ENCODE data around the gene CCDC12. TPM values are rescaled to one million over a fixed set of nuclear protein-coding genes. Genes with fewer than 3 reads are reported as not detected.

The CCDC12 gene
- total RNA-seq, 1 donor from 2014 or later, result 39.6 TPM

DNA sequence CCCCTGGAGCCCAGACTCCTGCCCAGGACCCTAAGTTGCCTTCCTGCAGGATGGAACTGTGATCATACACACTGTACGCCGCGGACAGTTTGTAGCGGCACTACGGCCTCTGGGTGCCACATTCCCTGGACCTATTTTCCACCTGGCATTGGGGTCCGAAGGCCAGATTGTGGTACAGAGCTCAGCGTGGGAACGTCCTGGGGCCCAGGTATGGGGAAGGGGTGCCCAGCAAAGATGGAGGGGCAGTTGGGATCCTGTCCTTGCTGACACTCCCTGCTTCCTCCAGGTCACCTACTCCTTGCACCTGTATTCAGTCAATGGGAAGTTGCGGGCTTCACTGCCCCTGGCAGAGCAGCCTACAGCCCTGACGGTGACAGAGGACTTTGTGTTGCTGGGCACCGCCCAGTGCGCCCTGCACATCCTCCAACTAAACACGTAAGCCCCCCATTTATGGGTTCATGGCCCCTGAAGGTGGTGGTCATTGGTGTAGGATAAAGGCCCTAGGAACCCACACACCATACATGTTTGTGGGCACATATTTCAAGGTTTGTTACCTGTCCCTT is 31.8 kb upstream of the CCDC12 start:
- DNase-seq (ENCODE audit: extremely low read depth, low read depth, low spot score), result no peak

DNA sequence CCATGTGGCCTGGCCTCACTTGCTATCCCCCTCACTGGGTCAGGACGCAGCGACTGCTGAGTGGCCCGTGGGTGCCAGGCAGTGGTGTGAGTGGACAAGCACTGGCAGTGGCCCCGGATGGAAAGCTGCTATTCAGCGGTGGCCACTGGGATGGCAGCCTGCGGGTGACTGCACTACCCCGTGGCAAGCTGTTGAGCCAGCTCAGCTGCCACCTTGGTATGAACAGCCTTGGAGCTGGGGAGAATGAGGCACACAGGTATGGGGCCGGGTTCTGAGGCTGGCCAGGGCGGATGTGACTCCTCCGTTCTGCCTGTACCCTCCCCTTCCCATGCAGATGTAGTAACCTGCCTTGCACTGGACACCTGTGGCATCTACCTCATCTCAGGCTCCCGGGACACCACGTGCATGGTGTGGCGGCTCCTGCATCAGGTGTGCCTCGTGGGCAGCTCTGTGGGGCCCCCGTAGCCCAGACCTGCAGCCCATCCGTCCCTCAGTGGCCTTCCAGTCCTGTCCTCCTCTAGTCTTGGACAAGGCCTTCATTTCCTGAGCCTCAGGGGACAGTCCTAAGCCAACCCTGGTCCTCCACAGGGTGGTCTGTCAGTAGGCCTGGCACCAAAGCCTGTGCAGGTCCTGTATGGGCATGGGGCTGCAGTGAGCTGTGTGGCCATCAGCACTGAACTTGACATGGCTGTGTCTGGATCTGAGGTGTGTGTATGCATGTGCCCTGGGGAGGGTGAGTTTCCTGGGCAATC is 31.1 kb upstream of the CCDC12 start:
- no peak for DNase-seq (ENCODE audit: extremely low read depth, low read depth, low spot score)

DNA sequence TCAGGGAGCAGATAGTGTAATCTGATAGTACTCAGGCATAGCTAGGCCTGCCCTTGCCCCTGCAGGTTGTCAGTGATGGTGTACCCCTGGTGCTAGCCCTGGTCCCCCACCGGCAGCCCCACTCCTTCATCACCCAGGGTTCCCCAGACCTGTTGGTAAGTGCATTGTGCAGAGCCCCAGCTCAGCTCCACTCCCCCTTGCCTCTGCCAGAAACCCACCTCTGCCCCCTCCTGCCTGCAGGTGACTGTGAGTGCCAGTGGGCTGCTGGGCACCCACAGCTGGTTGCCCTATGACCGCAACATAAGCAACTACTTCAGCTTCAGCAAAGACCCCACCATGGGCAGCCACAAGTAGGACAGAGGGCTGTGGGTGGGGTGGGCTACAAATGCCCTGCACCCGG is 30.5 kb upstream of the CCDC12 start:
- no peak for DNase-seq (ENCODE audit: extremely low read depth, low read depth, low spot score)

DNA sequence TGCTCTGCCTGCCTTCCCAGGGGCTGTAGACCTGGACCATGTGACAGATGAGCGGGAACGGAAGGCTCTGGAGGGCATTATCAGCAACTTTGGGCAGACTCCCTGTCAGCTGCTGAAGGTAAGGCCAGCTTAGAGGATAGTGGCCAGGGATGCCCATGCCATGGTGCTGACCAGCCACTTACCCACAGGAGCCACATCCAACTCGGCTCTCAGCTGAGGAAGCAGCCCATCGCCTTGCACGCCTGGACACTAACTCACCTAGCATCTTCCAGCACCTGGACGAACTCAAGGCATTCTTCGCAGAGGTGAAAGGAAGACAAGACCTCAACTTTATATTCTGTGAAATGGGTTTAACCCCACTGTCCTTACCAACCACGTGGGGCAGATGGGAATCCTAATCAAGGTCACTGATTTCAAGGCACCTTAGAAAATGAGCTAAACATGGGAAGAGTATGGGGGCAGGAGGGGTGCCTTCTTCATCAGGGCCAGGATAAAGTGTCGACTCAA is 29.7 kb upstream of the CCDC12 start:
- no peak for DNase-seq (ENCODE audit: extremely low read depth, low read depth, low spot score)

DNA sequence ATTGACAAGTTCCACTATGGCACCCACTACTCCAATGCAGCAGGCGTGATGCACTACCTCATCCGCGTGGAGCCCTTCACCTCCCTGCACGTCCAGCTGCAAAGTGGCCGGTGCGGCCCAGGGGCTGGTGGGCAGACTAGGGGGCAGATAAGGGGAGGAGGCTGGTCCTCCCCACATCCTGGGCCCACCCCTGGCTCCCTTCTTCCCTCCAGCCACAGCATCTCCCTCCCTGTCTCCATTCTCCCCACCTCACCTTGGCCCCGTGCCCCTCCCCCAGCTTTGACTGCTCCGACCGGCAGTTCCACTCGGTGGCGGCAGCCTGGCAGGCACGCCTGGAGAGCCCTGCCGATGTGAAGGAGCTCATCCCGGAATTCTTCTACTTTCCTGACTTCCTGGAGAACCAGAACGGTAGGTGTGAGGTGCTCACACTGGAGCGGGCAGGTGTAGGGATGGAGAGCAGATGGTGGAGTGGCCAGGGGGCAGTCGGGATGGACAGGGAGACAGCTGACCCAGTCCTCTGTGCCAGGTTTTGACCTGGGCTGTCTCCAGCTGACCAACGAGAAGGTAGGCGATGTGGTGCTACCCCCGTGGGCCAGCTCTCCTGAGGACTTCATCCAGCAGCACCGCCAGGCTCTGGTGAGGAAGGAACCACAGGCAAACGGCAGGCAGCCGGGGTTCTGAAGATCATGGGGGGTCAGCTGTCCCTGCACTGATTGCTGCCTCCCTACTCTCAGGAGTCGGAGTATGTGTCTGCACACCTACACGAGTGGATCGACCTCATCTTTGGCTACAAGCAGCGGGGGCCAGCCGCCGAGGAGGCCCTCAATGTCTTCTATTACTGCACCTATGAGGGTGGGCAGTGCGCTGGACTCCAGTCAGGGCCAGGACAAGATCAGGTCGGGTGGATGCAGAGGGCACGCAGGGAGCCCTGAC is 28.9 kb upstream of the CCDC12 start:
- DNase-seq (ENCODE audit: extremely low read depth, low read depth, low spot score), result no peak

DNA sequence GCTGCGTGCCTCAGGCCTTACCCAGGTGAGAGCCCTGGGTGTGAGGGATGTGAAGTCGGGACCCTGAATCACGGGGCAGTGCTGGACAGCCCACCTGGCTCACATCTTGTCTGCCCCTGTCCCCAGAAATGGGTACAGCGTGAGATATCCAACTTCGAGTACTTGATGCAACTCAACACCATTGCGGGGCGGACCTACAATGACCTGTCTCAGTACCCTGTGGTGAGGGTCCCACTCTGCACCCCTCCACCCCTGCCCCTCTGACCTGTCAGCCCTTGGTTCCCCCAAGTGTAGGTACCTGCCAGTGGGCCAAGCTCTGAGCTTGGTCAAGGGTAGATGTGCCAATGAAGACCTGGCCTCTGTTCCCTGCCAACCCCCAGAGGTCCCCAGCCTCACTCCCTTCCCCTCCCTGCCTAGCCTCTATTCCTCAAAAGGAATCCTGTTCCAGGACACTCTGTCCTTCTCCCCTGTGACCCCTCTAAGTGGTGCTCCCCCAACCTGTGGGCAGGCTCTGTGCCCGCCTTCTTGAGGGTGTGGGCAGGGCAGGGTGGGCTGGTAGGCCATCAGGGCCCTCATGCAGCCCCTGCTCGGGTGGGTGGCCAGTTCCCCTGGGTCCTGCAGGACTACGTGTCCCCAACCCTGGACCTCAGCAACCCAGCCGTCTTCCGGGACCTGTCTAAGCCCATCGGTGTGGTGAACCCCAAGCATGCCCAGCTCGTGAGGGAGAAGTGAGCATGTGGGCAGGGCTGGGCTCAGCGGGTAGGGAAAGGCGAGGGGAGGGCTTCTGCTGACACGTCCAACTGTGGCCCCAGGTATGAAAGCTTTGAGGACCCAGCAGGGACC is 28.0 kb upstream of the CCDC12 start:
- no peak for DNase-seq (ENCODE audit: extremely low read depth, low read depth, low spot score)

DNA sequence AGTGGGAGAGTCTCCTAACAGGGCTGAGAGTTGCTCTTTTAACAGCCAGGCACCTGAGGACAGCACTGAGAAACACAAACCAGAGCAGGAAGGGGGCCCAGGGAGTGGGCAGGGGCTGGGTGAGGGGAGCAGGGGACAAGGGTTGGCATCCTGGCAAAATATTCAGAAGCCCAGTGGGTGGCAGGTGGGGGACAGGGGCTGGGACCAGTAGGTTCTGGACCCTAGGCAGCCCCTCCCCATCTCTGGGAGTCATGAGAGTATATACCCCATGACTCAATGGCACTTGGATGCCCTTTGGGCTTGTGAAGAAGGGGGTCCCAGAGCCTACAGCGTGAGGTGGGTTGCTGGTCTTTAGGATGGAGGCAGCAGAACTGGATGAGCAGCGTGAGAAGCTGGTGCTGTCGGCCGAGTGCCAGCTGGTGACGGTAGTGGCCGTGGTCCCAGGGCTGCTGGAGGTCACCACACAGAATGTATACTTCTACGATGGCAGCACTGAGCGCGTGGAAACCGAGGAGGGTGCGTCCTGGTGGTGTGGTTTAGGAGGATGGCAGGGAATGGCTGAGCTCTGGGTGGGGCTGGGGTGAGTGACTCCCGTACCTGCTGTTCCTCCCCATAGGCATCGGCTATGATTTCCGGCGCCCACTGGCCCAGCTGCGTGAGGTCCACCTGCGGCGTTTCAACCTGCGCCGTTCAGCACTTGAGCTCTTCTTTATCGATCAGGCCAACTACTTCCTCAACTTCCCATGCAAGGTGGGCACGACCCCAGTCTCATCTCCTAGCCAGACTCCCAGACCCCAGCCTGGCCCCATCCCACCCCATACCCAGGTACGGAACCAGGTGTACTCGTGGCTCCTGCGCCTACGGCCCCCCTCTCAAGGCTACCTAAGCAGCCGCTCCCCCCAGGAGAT is 27.2 kb upstream of the CCDC12 start:
- no peak for DNase-seq (ENCODE audit: extremely low read depth, low read depth, low spot score)

DNA sequence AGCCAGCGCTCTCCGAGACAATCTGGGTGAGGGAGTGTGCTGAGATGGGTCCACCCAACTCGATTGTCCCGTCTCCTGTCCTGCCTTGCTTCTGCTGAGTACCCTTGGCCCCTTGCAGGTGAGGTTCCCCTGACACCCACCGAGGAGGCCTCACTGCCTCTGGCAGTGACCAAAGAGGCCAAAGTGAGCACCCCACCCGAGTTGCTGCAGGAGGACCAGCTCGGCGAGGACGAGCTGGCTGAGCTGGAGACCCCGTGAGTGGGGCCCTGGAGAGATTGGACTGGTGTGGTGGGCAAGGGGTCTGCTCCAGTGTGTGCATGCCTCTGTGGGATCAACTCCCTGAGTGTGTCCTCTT is 26.5 kb upstream of the CCDC12 start:
- no peak for DNase-seq (ENCODE audit: extremely low read depth, low read depth, low spot score)

DNA sequence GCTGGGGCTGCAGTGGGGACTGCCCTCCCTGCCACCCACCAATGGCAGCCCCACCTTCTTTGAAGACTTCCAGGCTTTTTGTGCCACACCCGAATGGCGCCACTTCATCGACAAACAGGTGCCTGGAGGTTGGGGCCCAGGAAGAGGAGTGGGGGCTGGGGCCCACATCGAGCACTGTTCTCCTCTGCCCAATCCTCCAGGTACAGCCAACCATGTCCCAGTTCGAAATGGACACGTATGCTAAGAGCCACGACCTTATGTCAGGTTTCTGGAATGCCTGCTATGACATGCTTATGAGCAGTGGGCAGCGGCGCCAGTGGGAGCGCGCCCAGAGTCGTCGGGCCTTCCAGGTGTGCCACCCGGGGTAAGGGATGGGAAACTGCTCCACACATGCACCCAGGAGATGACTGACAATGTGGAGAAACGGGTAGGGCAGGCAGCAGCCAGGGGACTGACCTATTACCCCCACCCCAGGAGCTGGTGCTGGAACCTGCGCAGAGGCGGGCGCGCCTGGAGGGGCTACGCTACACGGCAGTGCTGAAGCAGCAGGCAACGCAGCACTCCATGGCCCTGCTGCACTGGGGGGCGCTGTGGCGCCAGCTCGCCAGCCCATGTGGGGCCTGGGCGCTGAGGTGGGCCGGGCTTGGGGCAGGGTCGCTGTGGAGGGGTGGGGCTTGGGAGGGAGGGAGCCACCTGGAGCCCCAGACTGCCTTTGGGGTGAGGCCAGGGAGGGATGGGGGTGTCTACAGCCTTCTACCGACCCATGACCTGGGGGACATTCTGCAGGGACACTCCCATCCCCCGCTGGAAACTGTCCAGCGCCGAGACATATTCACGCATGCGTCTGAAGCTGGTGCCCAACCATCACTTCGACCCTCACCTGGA is 25.9 kb upstream of the CCDC12 start:
- no peak for DNase-seq (ENCODE audit: extremely low read depth, low read depth, low spot score)

DNA sequence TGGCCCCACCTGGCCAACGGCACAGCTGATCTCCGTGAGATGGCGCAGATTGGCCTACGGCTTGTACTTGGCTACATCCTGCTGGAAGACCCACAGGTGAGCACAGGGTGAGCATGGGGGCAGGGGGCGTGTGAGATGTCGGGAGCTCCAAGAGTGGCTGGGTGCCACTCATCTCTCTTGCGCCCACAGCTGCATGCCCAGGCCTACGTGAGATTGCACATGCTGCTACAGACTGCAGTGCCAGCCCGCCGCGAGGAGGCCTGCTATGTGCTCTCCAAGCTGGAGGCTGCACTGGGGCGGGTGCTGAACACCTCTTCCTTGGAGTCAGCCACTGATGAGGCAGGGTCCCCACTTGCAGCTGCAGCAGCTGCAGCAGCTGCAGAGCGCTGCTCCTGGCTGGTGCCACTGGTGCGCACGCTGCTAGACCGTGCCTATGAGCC is 25.2 kb upstream of the CCDC12 start:
- DNase-seq (ENCODE audit: extremely low read depth, low read depth, low spot score), result no peak

DNA sequence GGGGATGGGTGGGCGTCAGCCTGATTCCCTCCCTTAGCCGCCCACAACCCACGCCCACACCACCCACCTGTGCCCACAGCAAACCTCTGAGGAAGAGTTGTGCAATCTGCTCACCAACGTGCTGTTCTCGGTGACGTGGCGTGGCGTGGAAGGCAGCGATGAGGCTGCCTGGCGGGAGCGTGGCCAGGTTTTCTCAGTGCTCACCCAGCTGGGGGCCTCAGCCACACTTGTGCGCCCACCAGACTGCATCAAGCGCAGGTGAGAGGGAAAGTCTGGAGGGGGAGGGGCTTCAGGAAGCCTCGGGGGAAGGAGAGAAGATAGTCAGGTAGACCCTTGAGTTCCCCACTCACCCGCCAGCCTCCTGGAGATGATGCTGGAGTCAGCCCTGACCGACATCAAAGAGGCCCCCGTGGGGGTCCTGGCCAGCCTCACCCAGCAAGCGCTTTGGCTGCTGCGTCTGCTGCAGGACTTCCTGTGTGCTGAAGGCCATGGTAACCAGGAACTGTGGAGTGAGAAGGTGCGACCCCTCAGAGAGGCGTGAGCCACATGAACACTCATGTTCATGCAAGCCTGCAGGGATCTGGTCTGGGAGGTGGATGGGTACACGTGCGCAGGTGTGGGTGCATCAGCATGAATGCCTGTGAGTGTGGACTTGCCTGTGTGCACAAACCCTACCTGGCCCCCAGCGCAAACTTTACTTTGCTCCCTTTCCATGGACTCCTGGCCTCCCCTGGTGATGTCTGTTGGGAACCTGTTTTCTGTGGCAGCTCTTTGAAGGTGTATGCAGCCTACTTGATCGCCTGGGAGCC is 24.6 kb upstream of the CCDC12 start:
- no peak for DNase-seq (ENCODE audit: extremely low read depth, low read depth, low spot score)

DNA sequence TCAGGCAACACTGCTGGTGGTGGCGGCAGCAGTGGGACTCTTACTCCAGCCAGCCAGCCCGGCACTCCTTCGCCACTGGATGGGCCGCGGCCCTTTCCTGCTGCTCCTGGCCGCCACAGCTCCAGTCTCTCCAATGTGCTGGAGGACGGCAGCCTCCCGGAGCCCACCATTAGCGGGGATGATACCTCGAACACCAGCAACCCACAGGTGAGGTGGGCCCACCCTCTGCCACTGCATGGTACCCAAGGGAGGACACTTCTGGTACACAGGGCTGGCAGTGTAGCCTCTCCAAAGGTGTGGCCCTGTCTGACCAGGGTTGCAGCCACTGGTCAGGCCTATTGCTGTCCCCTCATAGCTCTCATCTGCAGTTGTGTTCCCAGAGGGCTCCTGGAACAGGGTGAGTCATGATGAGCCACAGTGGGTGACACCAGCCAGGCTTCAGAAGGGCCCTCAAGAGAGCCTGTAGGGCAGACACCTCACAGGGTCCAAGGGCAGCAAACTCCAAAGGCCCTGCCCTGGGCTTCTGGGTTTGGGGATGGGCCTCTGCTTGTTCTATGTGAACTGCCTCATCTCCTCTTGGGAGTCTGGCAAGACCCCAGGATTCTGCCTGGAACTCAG is 23.8 kb upstream of the CCDC12 start:
- DNase-seq (ENCODE audit: extremely low read depth, low read depth, low spot score), result no peak

DNA sequence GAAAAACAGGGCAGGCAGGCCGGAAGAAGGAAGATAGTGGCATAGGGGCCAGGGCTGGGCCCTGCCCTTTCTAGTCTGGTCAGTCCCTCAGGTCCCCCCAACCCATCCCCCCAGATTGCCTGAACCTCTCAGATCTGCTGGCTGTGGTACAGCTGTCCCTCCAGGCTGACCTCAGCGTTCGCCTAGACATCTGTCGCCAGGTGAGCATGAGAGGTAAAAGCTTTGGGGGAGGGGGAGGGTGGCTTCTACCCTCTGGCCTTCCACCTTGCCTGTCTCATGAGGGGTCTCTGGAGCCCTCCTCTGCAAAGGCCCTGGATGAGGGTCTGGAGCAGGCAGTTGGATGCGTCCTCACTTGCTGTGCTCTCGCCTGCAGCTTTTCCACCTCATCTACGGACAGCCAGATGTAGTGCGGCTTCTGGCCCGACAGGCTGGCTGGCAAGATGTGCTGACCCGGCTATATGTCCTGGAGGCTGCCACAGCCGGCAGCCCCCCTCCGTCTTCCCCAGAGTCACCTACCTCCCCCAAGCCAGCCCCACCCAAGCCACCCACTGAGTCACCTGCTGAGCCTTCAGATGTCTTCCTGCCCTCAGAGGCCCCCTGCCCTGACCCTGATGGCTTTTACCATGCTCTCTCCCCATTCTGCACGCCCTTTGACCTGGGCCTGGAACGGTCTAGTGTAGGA is 23.1 kb upstream of the CCDC12 start:
- no peak for DNase-seq (ENCODE audit: extremely low read depth, low read depth, low spot score)

DNA sequence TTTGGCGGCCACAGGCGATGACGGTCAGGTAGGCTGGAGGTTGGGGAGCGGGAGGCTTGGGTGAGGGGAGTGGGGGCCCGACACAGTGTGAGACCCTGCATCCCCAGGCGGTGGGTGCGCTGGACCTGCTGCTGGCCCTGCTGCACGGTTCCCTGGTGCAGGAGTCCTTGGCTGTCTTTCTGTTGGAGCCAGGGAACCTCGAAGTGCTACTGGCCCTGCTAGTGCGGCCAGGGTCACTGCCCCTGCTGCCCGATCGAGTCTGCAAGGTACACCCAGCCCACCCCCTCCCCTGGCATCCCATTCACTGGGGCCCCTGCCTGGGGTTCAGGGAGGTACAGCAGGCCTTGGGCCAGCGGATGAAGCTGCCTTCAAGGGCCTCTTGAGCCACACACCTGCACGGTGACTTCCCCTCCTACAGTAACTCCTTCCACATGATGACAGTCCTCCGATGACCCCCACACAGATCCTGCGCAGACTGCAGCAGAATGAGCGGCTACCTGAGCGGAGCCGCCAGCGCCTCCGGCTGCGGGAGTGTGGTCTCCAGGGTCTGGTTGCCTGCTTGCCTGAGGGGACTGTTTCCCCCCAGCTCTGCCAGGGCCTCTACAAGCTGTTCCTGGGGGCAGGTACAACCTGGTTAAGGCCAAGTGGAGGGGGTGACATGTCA is 22.4 kb upstream of the CCDC12 start:
- DNase-seq (ENCODE audit: extremely low read depth, low read depth, low spot score), result no peak

DNA sequence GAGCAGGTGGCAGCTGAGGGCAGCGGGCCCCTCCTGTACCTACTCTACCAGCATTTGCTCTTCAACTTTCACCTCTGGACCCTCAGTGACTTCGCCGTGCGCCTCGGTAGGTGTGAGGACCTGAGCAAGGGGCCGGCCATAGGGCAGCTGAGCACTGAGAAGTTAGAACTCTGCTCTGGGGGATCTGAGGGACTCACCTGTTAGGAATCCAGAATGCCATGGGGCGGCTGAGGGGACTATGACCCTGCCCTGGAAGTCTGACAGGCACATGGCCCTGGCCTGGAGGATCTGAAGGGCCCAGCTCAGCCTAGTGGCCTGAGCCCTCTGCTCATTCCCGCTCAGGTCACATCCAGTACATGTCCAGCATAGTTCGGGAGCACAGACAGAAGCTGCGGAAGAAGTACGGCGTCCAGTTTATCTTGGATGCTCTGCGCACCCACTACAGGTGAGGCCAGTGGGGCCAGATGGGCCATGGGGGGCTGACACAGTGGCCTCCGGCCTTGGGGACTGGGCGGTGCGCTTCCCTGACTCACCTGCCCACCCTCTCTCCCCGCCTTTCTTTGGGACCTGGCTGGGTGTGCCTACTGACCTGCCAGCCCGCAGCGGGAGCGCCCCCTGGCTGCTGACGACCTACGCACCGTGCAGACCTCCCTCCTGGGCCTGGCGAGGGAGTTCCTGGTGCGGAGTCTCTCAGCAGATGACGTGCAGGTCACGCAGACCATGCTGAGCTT is 21.7 kb upstream of the CCDC12 start:
- no peak for DNase-seq (ENCODE audit: extremely low read depth, low read depth, low spot score)

Measured in glomerular endothelial cell (primary cell).